Lung (tissue), 12 donors: ENCODE results near the gene BICC1. TPM values are rescaled to one million over a fixed set of nuclear protein-coding genes. Genes with fewer than 3 reads are reported as not detected.

Experiments used
- ATAC-seq: fragments of 200-7000 bp; cut with Tn5 transposase; one replicate; pipeline ENCODE4 v1.9.1; 2020; ENCODE audit warnings: moderate number of reproducible peaks; ENCODE audit not compliant: insufficient read depth, low FRiP score
- DNase-seq, 3 donors: peaks; one replicate each; pipeline ENCODE4 v3.0.0-alpha.2; 2013 to 2017
- H3K27ac ChIP-seq, 2 donors: one replicate each; pipeline ENCODE4 v1.5.1; 2013; ENCODE audit warnings: mild to moderate bottlenecking in 2 of 2, moderate library complexity in 2 of 2, control low read depth in 1 of 2, inconsistent platforms in 1 of 2, low read depth in 1 of 2, low read length in 1 of 2
- H3K27me3 ChIP-seq, 3 donors: one replicate each; pipeline ENCODE4 v1.5.1; 2013; ENCODE audit warnings: low read length in 2 of 3; ENCODE audit not compliant: control insufficient read depth in 3 of 3, insufficient read depth in 3 of 3
- H3K36me3 ChIP-seq, 4 donors: one replicate each; pipeline ENCODE4 v1.5.1; 2013; ENCODE audit warnings: low read length in 4 of 4, mild to moderate bottlenecking in 1 of 4, moderate library complexity in 1 of 4; ENCODE audit not compliant: control insufficient read depth in 4 of 4, insufficient read depth in 4 of 4
- H3K4me1 ChIP-seq, 5 donors: one replicate each; pipeline ENCODE4 v1.5.1; 2013; ENCODE audit warnings: low read length in 5 of 5, mild to moderate bottlenecking in 2 of 5, moderate library complexity in 1 of 5; ENCODE audit not compliant: control insufficient read depth in 5 of 5, insufficient read depth in 5 of 5
- H3K4me3 ChIP-seq: one replicate; pipeline ENCODE4 v1.5.1; 2013; ENCODE audit warnings: mild to moderate bottlenecking, control low read depth, moderate library complexity
- H3K9ac ChIP-seq, 2 donors: one replicate each; pipeline ENCODE4 v1.5.1; 2013; ENCODE audit warnings: low read length in 2 of 2, control low read depth in 1 of 2; ENCODE audit not compliant: insufficient read depth in 1 of 2
- H3K9me3 ChIP-seq, 4 donors: one replicate each; pipeline ENCODE4 v1.5.1; 2013; ENCODE audit warnings: low read length in 3 of 4, mild to moderate bottlenecking in 1 of 4, moderate library complexity in 1 of 4; ENCODE audit not compliant: control insufficient read depth in 4 of 4, insufficient read depth in 3 of 4
- CTCF ChIP-seq: IDR thresholded peaks from 2 replicates; pipeline ENCODE4 v1.5.1; 2012; ENCODE audit warnings: mild to moderate bottlenecking; ENCODE audit errors: control extremely low read depth, extremely low read depth
- WGBS, 2 donors: extraction: QIAGEN DNeasy Blood & Tissue Kit; methylation state at CpG; one replicate each; pipeline ENCODE4 v1.1.7; 2013; 5-methylcytosine and 5-hydroxymethylcytosine counted together
- polyA plus RNA-seq, 2 donors: library from polyadenylated mRNA; stranded (reverse); fragments of 200-250 nt; gene quantifications; one replicate each; pipeline ENCODE4 v1.2.1, GENCODE V29; 2013
- total RNA-seq, 2 donors: library from RNA; depleted of rRNA in 1 of 2; stranded (reverse); fragments of >200 nt in 1 of 2; gene quantifications; one replicate each; pipeline ENCODE4 v1.2.1, GENCODE V29; 2014 to 2021
- donor health status: control.
- donor health status: control.
- donor health status: Bipolar disorder and iron deficiency.
- donor health status: healthy.
- donor health status: DM: yes; HTN: yes; CAD: no.

The BICC1 gene
- total and polyA plus RNA-seq, 4 donors: 2.3 to 43.1 (median 5.9) TPM

- H3K4me1 ChIP-seq: peaks cover 0 to 29% (median 0%) of the 10 kb centered on the region in 5 donors
- no peaks in the 10 kb centered on the region for H3K27me3 ChIP-seq
- TF ChIP-seq CTCF: no peak
- ATAC-seq: no peak
- no peaks in the 10 kb centered on the region for H3K9me3 ChIP-seq
- no peak overlapping the region for H3K27ac ChIP-seq
- WGBS, 2 donors: 93 to 94% methylated on average over 2 of the region's 2 CpGs
- peaks cover 0 to 5% (median 0%) of the 10 kb centered on the region in 4 donors for H3K36me3 ChIP-seq
- H3K4me3 ChIP-seq: no peak overlapping the region
- no peak for DNase-seq
- H3K9ac ChIP-seq: no peak overlapping the region
Measured at GRCh38 chr10:58824396-58824795, 311.7 kb downstream of the BICC1 start.

- DNase-seq: no peak
- no peak for TF ChIP-seq CTCF
- Histone ChIP-seq H3K4me1 (peaks cover 0 to 10% (median 0%) of the 10 kb centered on the region in 5 donors), H3K9ac (no peak overlapping the region), H3K27ac (no peak overlapping the region), H3K9me3 (no peaks in the 10 kb centered on the region), H3K36me3 (peaks cover 0 to 5% (median 0%) of the 10 kb centered on the region in 4 donors), H3K27me3 (no peaks in the 10 kb centered on the region), H3K4me3 (no peak overlapping the region)
- no peak for ATAC-seq
- WGBS, 2 donors: 63 to 73% methylated on average over 6 of the region's 6 CpGs
Measured at GRCh38 chr10:58826694-58827093, 314.0 kb downstream of the BICC1 start.

- no peak overlapping the region for H3K4me3 ChIP-seq
- H3K4me1 ChIP-seq: peaks cover 0 to 5% (median 0%) of the 10 kb centered on the region in 5 donors
- H3K36me3 ChIP-seq: peaks cover 0 to 5% (median 0%) of the 10 kb centered on the region in 4 donors
- H3K9ac ChIP-seq: no peak overlapping the region
- no peak for ATAC-seq
- 92 to 95% methylated on average over 3 of the region's 3 CpGs for WGBS, 2 donors
- H3K27ac ChIP-seq: no peak overlapping the region
- TF ChIP-seq CTCF: no peak
- H3K27me3 ChIP-seq: no peaks in the 10 kb centered on the region
- H3K9me3 ChIP-seq: no peaks in the 10 kb centered on the region
- no peak for DNase-seq
Measured at GRCh38 chr10:58827381-58827780, 314.7 kb downstream of the BICC1 start.

- TF ChIP-seq CTCF: no peak
Measured at GRCh38 chr10:58829839-58830238, 317.2 kb downstream of the BICC1 start.

More at GRCh38 chr10:58829839-58830238, 317.2 kb downstream of the BICC1 start:
- Histone ChIP-seq H3K4me3 (no peak overlapping the region), H3K27ac (no peak overlapping the region), H3K9ac (no peak overlapping the region), H3K4me1 (peaks cover 0 to 20% (median 5%) of the 10 kb centered on the region in 5 donors), H3K27me3 (no peaks in the 10 kb centered on the region), H3K36me3 (peaks cover 0 to 5% (median 0%) of the 10 kb centered on the region in 4 donors), H3K9me3 (no peaks in the 10 kb centered on the region)
- WGBS, 2 donors: 83 to 92% methylated on average over 5 of the region's 5 CpGs
- ATAC-seq (no peak), DNase-seq (no peak)
